Neural cell (in vitro differentiated cells): Measurements from ENCODE around the gene LETMD1. TPM values are rescaled to one million over a fixed set of nuclear protein-coding genes. Genes with fewer than 3 reads are reported as not detected.

Source experiments
- H2AFZ ChIP-seq: fragments of 200-600, 300-800 bp; sonication (generic), shearing (Covaris generic); 2 replicates; pipeline ENCODE4 v1.6.0; 2014; ENCODE audit warnings: low read depth, mild to moderate bottlenecking, antibody characterized with exemption, low read length, moderate library complexity
- H3F3A ChIP-seq: fragments of 200-600 bp; shearing (Covaris generic); 2 replicates; pipeline ENCODE4 v1.6.1; 2016; ENCODE audit warnings: mild to moderate bottlenecking, moderate library complexity, mixed read lengths, antibody characterized with exemption, low read length; ENCODE audit not compliant: insufficient read depth, poor library complexity, severe bottlenecking
- H3K27ac ChIP-seq: fragments of 200-600, 300-800 bp; sonication (generic), shearing (Covaris generic); 2 replicates; pipeline ENCODE4 v1.5.1; 2014; ENCODE audit warnings: mild to moderate bottlenecking, low read length, moderate library complexity
- H3K27me3 ChIP-seq: fragments of 300-800, 200-600 bp; sonication (generic), shearing (Covaris generic); 2 replicates; pipeline ENCODE4 v1.6.0; 2014; ENCODE audit warnings: mild to moderate bottlenecking, low read depth, low read length, moderate library complexity; ENCODE audit not compliant: insufficient read depth
- H3K36me3 ChIP-seq: fragments of 300-800, 200-600 bp; sonication (generic), shearing (Covaris generic); 2 replicates; pipeline ENCODE4 v1.5.1; 2014; ENCODE audit warnings: mild to moderate bottlenecking, antibody characterized with exemption, low read length, moderate library complexity; ENCODE audit not compliant: insufficient read depth
- H3K4me2 ChIP-seq: fragments of 300-800, 200-600 bp; sonication (generic), shearing (Covaris generic); 2 replicates; pipeline ENCODE4 v1.6.0; 2014; ENCODE audit warnings: mild to moderate bottlenecking, low read length
- H3K4me3 ChIP-seq: fragments of 300-800, 200-600 bp; sonication (generic), shearing (Covaris generic); 2 replicates; pipeline ENCODE4 v1.5.1; 2014; ENCODE audit warnings: mild to moderate bottlenecking, low read length, moderate library complexity
- H3K79me2 ChIP-seq: fragments of 200-600 bp; shearing (Covaris generic); replicated peaks from 2 replicates; pipeline ENCODE4 v1.6.0; 2014; ENCODE audit warnings: mild to moderate bottlenecking, low read length, moderate library complexity; ENCODE audit not compliant: insufficient read depth
- H3K9ac ChIP-seq: fragments of 300-800, 200-600 bp; sonication (generic), shearing (Covaris generic); 2 replicates; pipeline ENCODE4 v1.6.1; 2016; ENCODE audit warnings: mild to moderate bottlenecking, low read length, mixed read lengths
- H3K9me2 ChIP-seq: fragments of 200-600 bp; shearing (Covaris generic); 2 replicates; pipeline ENCODE4 v1.6.1; 2016; ENCODE audit warnings: mild to moderate bottlenecking, low read length, mixed read lengths; ENCODE audit not compliant: insufficient read depth
- H3K9me3 ChIP-seq: fragments of 200-600, 300-800 bp; sonication (generic), shearing (Covaris generic); 2 replicates; pipeline ENCODE4 v1.6.1; 2016; ENCODE audit warnings: mild to moderate bottlenecking, mixed run types, low read length, moderate library complexity, mixed read lengths
- H4K20me1 ChIP-seq: fragments of 200-600 bp; shearing (Covaris generic); 2 replicates; pipeline ENCODE4 v1.6.1; 2016; ENCODE audit warnings: mild to moderate bottlenecking, mixed run types; ENCODE audit not compliant: insufficient read depth
- CTCF ChIP-seq: fragments of 450-650 bp; IDR thresholded peaks from 2 replicates; pipeline ENCODE4 v1.5.1; 2014; ENCODE audit warnings: antibody characterized with exemption, mild to moderate bottlenecking, moderate library complexity; ENCODE audit not compliant: poor library complexity, severe bottlenecking
- EP300 ChIP-seq: fragments of 450-650 bp; conservative IDR thresholded peaks from 2 replicates; pipeline ENCODE4 v1.6.1; 2014; ENCODE audit warnings: antibody characterized with exemption, mild to moderate bottlenecking, moderate library complexity; ENCODE audit not compliant: poor library complexity, severe bottlenecking
- EZH2 ChIP-seq: fragments of 200-600, 300-800 bp; shearing (Covaris generic), sonication (generic); IDR thresholded peaks from 2 replicates; pipeline ENCODE4 v1.6.1; 2014; ENCODE audit warnings: antibody characterized with exemption, low read length, borderline replicate concordance, mild to moderate bottlenecking; ENCODE audit not compliant: insufficient read depth, poor library complexity, severe bottlenecking
- MXI1 ChIP-seq: fragments of 450-650 bp; conservative IDR thresholded peaks from 2 replicates; pipeline ENCODE4 v1.6.1; 2014; ENCODE audit warnings: antibody characterized with exemption, mild to moderate bottlenecking; ENCODE audit not compliant: poor library complexity, severe bottlenecking
- POLR2AphosphoS5 ChIP-seq: IDR thresholded peaks from 2 replicates; pipeline ENCODE4 v1.6.1; 2012
- RAD21 ChIP-seq: fragments of 450-650 bp; conservative IDR thresholded peaks from 2 replicates; pipeline ENCODE4 v1.6.1; 2014; ENCODE audit warnings: antibody characterized with exemption, mild to moderate bottlenecking, moderate library complexity
- REST ChIP-seq: IDR thresholded peaks from 2 replicates; pipeline ENCODE4 v1.6.1; 2012; ENCODE audit warnings: borderline replicate concordance
- SMC3 ChIP-seq: fragments of 450-650 bp; conservative IDR thresholded peaks from 2 replicates; pipeline ENCODE4 v1.6.1; 2014; ENCODE audit warnings: antibody characterized with exemption, mild to moderate bottlenecking, moderate library complexity; ENCODE audit not compliant: poor library complexity
- TAF1 ChIP-seq: IDR thresholded peaks from 2 replicates; pipeline ENCODE4 v1.6.1; 2012; ENCODE audit warnings: low read depth
- polyA plus RNA-seq: library from polyadenylated mRNA; depleted of rRNA; stranded (reverse); fragments of >200 nt; gene quantifications from 2 replicates; pipeline ENCODE4 v1.2.3, GENCODE V29; 2014

LETMD1 gene
- polyA plus RNA-seq, 1 donor from 2014 or later, result 101 TPM

- Histone ChIP-seq H3F3A (no peaks in the 10 kb centered on the region), H3K27me3 (no peaks in the 10 kb centered on the region), H3K4me3 (no peak overlapping the region), H3K36me3 (no peaks in the 10 kb centered on the region), H4K20me1 (peaks cover 30% of the 10 kb centered on the region), H3K4me2 (no peak overlapping the region), H3K79me2 (peaks cover 48% of the 10 kb centered on the region), H3K9me3 (no peaks in the 10 kb centered on the region), H3K9ac (no peak overlapping the region), H3K27ac (no peak overlapping the region), H3K9me2 (no peaks in the 10 kb centered on the region), H2AFZ (no peak overlapping the region)
- TF ChIP-seq EZH2 (no peak), POLR2AphosphoS5 (no peak), RAD21 (no peak), REST (no peak), MXI1 (no peak), EP300 (no peak), SMC3 (no peak)
These were observed 27.3 kb downstream of the LETMD1 start for GRCh38 chr12:51075390-51075789.

GRCh38 chr12:51076236-51076930, 28.3 kb downstream of the LETMD1 start:
- Histone ChIP-seq H3K27ac (no peak overlapping the region), H4K20me1 (peaks cover 35% of the 10 kb centered on the region), H3K36me3 (no peaks in the 10 kb centered on the region), H2AFZ (no peak overlapping the region), H3K4me3 (peak overlapping the region; percentile 2), H3K79me2 (peaks cover 57% of the 10 kb centered on the region), H3K27me3 (no peaks in the 10 kb centered on the region), H3K4me2 (no peak overlapping the region), H3K9ac (no peak overlapping the region), H3K9me2 (no peaks in the 10 kb centered on the region), H3K9me3 (no peaks in the 10 kb centered on the region), H3F3A (no peaks in the 10 kb centered on the region)
- TF ChIP-seq EP300 (no peak), SMC3 (no peak), REST (no peak), EZH2 (no peak), CTCF (no peak), TAF1 (no peak), POLR2AphosphoS5 (no peak), MXI1 (no peak), RAD21 (no peak)
